DND-41 (cell line): Measurements from ENCODE around the gene FHOD3.

Source experiments
- ATAC-seq: fragments of 200-7000 bp; cut with Tn5 transposase; 3 replicates; pipeline ENCODE4 v1.9.1; 2021; ENCODE audit warnings: low read depth; ENCODE audit not compliant: insufficient read depth
- DNase-seq: peaks from one replicate; pipeline ENCODE4 v3.0.0-alpha.2; 2020
- H2AFZ ChIP-seq: 2 replicates; pipeline ENCODE4 v1.6.0; 2012; ENCODE audit warnings: low read depth, low read length
- H3K27ac ChIP-seq: 2 replicates; pipeline ENCODE4 v1.5.1; 2012; ENCODE audit warnings: low read length, inconsistent platforms
- H3K27me3 ChIP-seq: fragments of 200-600 bp; sonication (generic); 2 replicates; pipeline ENCODE4 v1.6.0; 2012; ENCODE audit warnings: low read length, mild to moderate bottlenecking, inconsistent platforms; ENCODE audit not compliant: insufficient read depth, poor library complexity
- H3K36me3 ChIP-seq: 2 replicates; pipeline ENCODE4 v1.5.1; 2012; ENCODE audit warnings: low read length, inconsistent platforms; ENCODE audit not compliant: insufficient read depth
- H3K4me1 ChIP-seq: 2 replicates; pipeline ENCODE4 v1.5.1; 2012; ENCODE audit warnings: mild to moderate bottlenecking, low read length; ENCODE audit not compliant: insufficient read depth
- H3K4me2 ChIP-seq: 2 replicates; pipeline ENCODE4 v1.6.0; 2012; ENCODE audit warnings: mild to moderate bottlenecking, moderate library complexity, low read length, inconsistent platforms; ENCODE audit not compliant: insufficient read depth
- H3K4me3 ChIP-seq, 2 experiments: fragments of 200-600 bp in 1 of 2; shearing (Covaris generic) in 1 of 2; 2 replicates each; pipeline ENCODE4 v1.5.1; 2012 to 2016; ENCODE audit warnings: inconsistent platforms in 2 of 2, low read length in 2 of 2, mild to moderate bottlenecking in 2 of 2, low read depth in 1 of 2, moderate library complexity in 1 of 2
- H3K79me2 ChIP-seq: 2 replicates; pipeline ENCODE4 v1.6.0; 2012; ENCODE audit warnings: low read length, inconsistent platforms; ENCODE audit not compliant: insufficient read depth
- H3K9ac ChIP-seq: 2 replicates; pipeline ENCODE4 v1.6.0; 2012; ENCODE audit warnings: low read depth, mild to moderate bottlenecking, inconsistent platforms, low read length, moderate library complexity
- H3K9me3 ChIP-seq: 2 replicates; pipeline ENCODE4 v1.5.1; 2012; ENCODE audit warnings: low read length, moderate library complexity, mild to moderate bottlenecking, inconsistent platforms; ENCODE audit not compliant: insufficient read depth, severe bottlenecking
- H4K20me1 ChIP-seq: 2 replicates; pipeline ENCODE4 v1.6.0; 2012; ENCODE audit warnings: low read length; ENCODE audit not compliant: insufficient read depth
- CTCF ChIP-seq: IDR thresholded peaks from 2 replicates; pipeline ENCODE4 v1.5.1; 2012; ENCODE audit warnings: borderline replicate concordance, low read length, moderate library complexity, mild to moderate bottlenecking; ENCODE audit not compliant: poor library complexity, severe bottlenecking; ENCODE audit errors: extremely low read depth
- EZH2 ChIP-seq: IDR thresholded peaks from 3 replicates; pipeline ENCODE4 v1.6.1; 2012; ENCODE audit warnings: borderline replicate concordance, low read depth, mild to moderate bottlenecking, moderate library complexity, low read length, inconsistent platforms; ENCODE audit not compliant: severe bottlenecking

Gene FHOD3

GRCh38 chr18:36627637-36628036, 330.1 kb downstream of the FHOD3 start:
- H4K20me1 ChIP-seq, result no peaks in the 10 kb centered on the region
- ATAC-seq (no peak), DNase-seq (no peak)
- no peak overlapping the region for H2AFZ ChIP-seq
- H3K27me3 ChIP-seq, result no peaks in the 10 kb centered on the region
- H3K4me2 ChIP-seq, result no peak overlapping the region
- H3K9me3 ChIP-seq, result no peaks in the 10 kb centered on the region
- H3K4me1 ChIP-seq, result no peaks in the 10 kb centered on the region
- no peaks in the 10 kb centered on the region for H3K79me2 ChIP-seq
- H3K36me3 ChIP-seq, result no peaks in the 10 kb centered on the region
- no peak overlapping the region for H3K27ac ChIP-seq
- no peak overlapping the region for H3K9ac ChIP-seq
- no peak overlapping the region for H3K4me3 ChIP-seq
- TF ChIP-seq EZH2 (no peak), CTCF (no peak)

- DNase-seq (no peak), ATAC-seq (no peak)
- Histone ChIP-seq H3K27ac (no peak overlapping the region), H3K79me2 (no peaks in the 10 kb centered on the region), H3K4me3 (no peak overlapping the region), H3K9me3 (no peaks in the 10 kb centered on the region), H4K20me1 (no peaks in the 10 kb centered on the region), H3K9ac (no peak overlapping the region), H3K27me3 (no peaks in the 10 kb centered on the region), H3K4me2 (no peak overlapping the region), H2AFZ (no peak overlapping the region), H3K4me1 (no peaks in the 10 kb centered on the region), H3K36me3 (no peaks in the 10 kb centered on the region)
- TF ChIP-seq CTCF, result no peak
- TF ChIP-seq EZH2, result no peak
Observed at GRCh38 chr18:36628435-36629137, 331.1 kb downstream of the FHOD3 start.

- DNase-seq, result no peak
- H3K27ac ChIP-seq, result no peak overlapping the region
- no peak for ATAC-seq
- TF ChIP-seq CTCF (no peak), EZH2 (no peak)
- no peaks in the 10 kb centered on the region for H3K27me3 ChIP-seq
- H2AFZ ChIP-seq, result no peak overlapping the region
- no peaks in the 10 kb centered on the region for H3K4me1 ChIP-seq
- H3K9me3 ChIP-seq, result no peaks in the 10 kb centered on the region
- no peaks in the 10 kb centered on the region for H4K20me1 ChIP-seq
- H3K4me2 ChIP-seq, result no peak overlapping the region
- H3K4me3 ChIP-seq, result no peak overlapping the region
- H3K9ac ChIP-seq, result no peak overlapping the region
- no peaks in the 10 kb centered on the region for H3K79me2 ChIP-seq
- no peaks in the 10 kb centered on the region for H3K36me3 ChIP-seq
Observed at GRCh38 chr18:36629138-36629530, 331.6 kb downstream of the FHOD3 start.
